Ectodermal cell (in vitro differentiated cells): ENCODE measurements around the gene SARNP.
A peak's percentile ranks its signal among the peaks of the same experiment; 100 is the strongest.

Experiments used
- H3K27ac ChIP-seq: 2 replicates; pipeline ENCODE4 v1.7.0; 2013; ENCODE audit warnings: mild to moderate bottlenecking, low read depth, low read length; ENCODE audit not compliant: insufficient read depth, poor library complexity, severe bottlenecking
- H3K27me3 ChIP-seq: 2 replicates; pipeline ENCODE4 v1.7.0; 2013; ENCODE audit warnings: mild to moderate bottlenecking, low read length; ENCODE audit not compliant: insufficient read depth, control insufficient read depth, poor library complexity, severe bottlenecking
- H3K36me3 ChIP-seq: one replicate; pipeline ENCODE4 v1.7.0; 2013; ENCODE audit warnings: low read length; ENCODE audit not compliant: control insufficient read depth, insufficient read depth
- H3K4me1 ChIP-seq: one replicate; pipeline ENCODE4 v1.7.0; 2013; ENCODE audit warnings: low read length; ENCODE audit not compliant: control insufficient read depth, insufficient read depth
- H3K4me3 ChIP-seq: 2 replicates; pipeline ENCODE4 v1.7.0; 2013; ENCODE audit warnings: low read depth, low read length, control low read depth; ENCODE audit not compliant: insufficient read depth
- H3K9me3 ChIP-seq: 2 replicates; pipeline ENCODE4 v1.7.0; 2013; ENCODE audit warnings: mild to moderate bottlenecking, low read length, moderate library complexity; ENCODE audit not compliant: control insufficient read depth
- WGBS, 2 experiments: methylation state at CpG; one replicate each; pipeline ENCODE4 v1.1.7; 2013; ENCODE audit warnings: missing lambda C conversion rate in 2 of 2; 5-methylcytosine and 5-hydroxymethylcytosine counted together

SARNP gene

GRCh38 chr12:55736076-55736475 is 81.4 kb downstream of the SARNP start:
- Histone ChIP-seq H3K4me3 (no peak overlapping the region), H3K27ac (no peak overlapping the region), H3K36me3 (no peaks in the 10 kb centered on the region), H3K9me3 (no peaks in the 10 kb centered on the region), H3K4me1 (peaks cover 14% of the 10 kb centered on the region), H3K27me3 (no peaks in the 10 kb centered on the region)
- 89 to 92% methylated on average over 3 of the region's 3 CpGs for WGBS, 2 experiments

- Histone ChIP-seq H3K36me3 (no peaks in the 10 kb centered on the region), H3K27ac (no peak overlapping the region), H3K4me1 (peaks cover 21% of the 10 kb centered on the region), H3K9me3 (no peaks in the 10 kb centered on the region), H3K27me3 (no peaks in the 10 kb centered on the region), H3K4me3 (no peak overlapping the region)
- 95 to 100% methylated on average over 3 of the region's 3 CpGs for WGBS, 2 experiments
Observed at GRCh38 chr12:55734595-55734994, 82.9 kb downstream of the SARNP start.

GRCh38 chr12:55733858-55734257 is 83.7 kb downstream of the SARNP start:
- 90 to 95% methylated on average over 2 of the region's 2 CpGs for WGBS, 2 experiments
- Histone ChIP-seq H3K4me3 (no peak overlapping the region), H3K4me1 (peaks cover 21% of the 10 kb centered on the region), H3K9me3 (no peaks in the 10 kb centered on the region), H3K27ac (no peak overlapping the region), H3K36me3 (no peaks in the 10 kb centered on the region), H3K27me3 (no peaks in the 10 kb centered on the region)

GRCh38 chr12:55733021-55733555 is 84.4 kb downstream of the SARNP start:
- Histone ChIP-seq H3K9me3 (no peaks in the 10 kb centered on the region), H3K4me1 (peaks cover 21% of the 10 kb centered on the region), H3K4me3 (no peak overlapping the region), H3K36me3 (no peaks in the 10 kb centered on the region), H3K27me3 (no peaks in the 10 kb centered on the region), H3K27ac (no peak overlapping the region)
- WGBS, 2 experiments: 90% methylated on average over 14 of the region's 14 CpGs

GRCh38 chr12:55732288-55732687 is 85.2 kb downstream of the SARNP start:
- Histone ChIP-seq H3K36me3 (no peaks in the 10 kb centered on the region), H3K9me3 (no peaks in the 10 kb centered on the region), H3K4me3 (no peak overlapping the region), H3K4me1 (peaks cover 19% of the 10 kb centered on the region), H3K27me3 (no peaks in the 10 kb centered on the region), H3K27ac (no peak overlapping the region)
- 84 to 90% methylated on average over 4 of the region's 4 CpGs for WGBS, 2 experiments

GRCh38 chr12:55729819-55730818 is 87.4 kb downstream of the SARNP start:
- no peaks in the 10 kb centered on the region for H3K9me3 ChIP-seq
- peaks cover 6% of the 10 kb centered on the region for H3K36me3 ChIP-seq
- H3K27ac ChIP-seq: peak overlapping the region; percentile 86
- H3K4me3 ChIP-seq: peak overlapping the region; percentile 64
- 9 to 10% methylated on average over 19 of the region's 19 CpGs for WGBS, 2 experiments
- peaks cover 14% of the 10 kb centered on the region for H3K4me1 ChIP-seq
- no peaks in the 10 kb centered on the region for H3K27me3 ChIP-seq

- peaks cover 11% of the 10 kb centered on the region for H3K36me3 ChIP-seq
- H3K4me1 ChIP-seq: peaks cover 14% of the 10 kb centered on the region
- H3K4me3 ChIP-seq: peak within 1 kb of the TSS; percentile 64
- WGBS, 2 experiments: 0 to 1% methylated on average over 61 of the region's 61 CpGs
- peak within 1 kb of the TSS; percentile 86 for H3K27ac ChIP-seq
- H3K27me3 ChIP-seq: no peaks in the 10 kb centered on the region
- H3K9me3 ChIP-seq: no peaks in the 10 kb centered on the region
Observed at GRCh38 chr12:55728939-55729818, 88.3 kb downstream of the SARNP start, which contains the start of gene CD63. Gene CD63 (minus strand): TSS chr12:55729009. CDS start chr12:55728341, 668 bp downstream.

- 0% methylated on average over 61 of the region's 61 CpGs for WGBS, 2 experiments
- Histone ChIP-seq H3K4me1 (peaks cover 14% of the 10 kb centered on the region), H3K27me3 (no peaks in the 10 kb centered on the region), H3K36me3 (peaks cover 11% of the 10 kb centered on the region), H3K27ac (peak overlapping the region; percentile 86), H3K4me3 (peak overlapping the region; percentile 64), H3K9me3 (no peaks in the 10 kb centered on the region)
Observed at GRCh38 chr12:55728186-55728938, 89.2 kb downstream of the SARNP start.

- Histone ChIP-seq H3K27ac (no peak overlapping the region), H3K36me3 (peaks cover 11% of the 10 kb centered on the region), H3K27me3 (no peaks in the 10 kb centered on the region), H3K4me3 (peak overlapping the region; percentile 64), H3K4me1 (peaks cover 14% of the 10 kb centered on the region), H3K9me3 (no peaks in the 10 kb centered on the region)
- WGBS, 2 experiments: 13 to 14% methylated on average over 9 of the region's 9 CpGs
Observed at GRCh38 chr12:55727643-55728185, 89.8 kb downstream of the SARNP start.
